Mucosa of descending colon (tissue), 3 donors: Measurements from ENCODE around the gene GHRH. TPM values are rescaled to one million over a fixed set of nuclear protein-coding genes. Genes with fewer than 3 reads are reported as not detected.

Experiments used
- ATAC-seq: fragments of 200-7000 bp; cut with Tn5 transposase; one replicate; pipeline ENCODE4 v1.9.1; 2020; ENCODE audit warnings: mild to moderate bottlenecking, moderate library complexity
- DNase-seq, 3 donors: peaks; one replicate each; pipeline ENCODE4 v3.0.0-alpha.2; 2020
- H3K36me3 ChIP-seq: fragments of 200-600 bp; one replicate; pipeline ENCODE4 v1.8.0; 2021; ENCODE audit warnings: low read depth, mild to moderate bottlenecking
- H3K4me1 ChIP-seq: fragments of 200-600 bp; one replicate; pipeline ENCODE4 v1.8.0; 2021; ENCODE audit warnings: low read depth, mild to moderate bottlenecking
- H3K4me3 ChIP-seq: fragments of 200-600 bp; one replicate; pipeline ENCODE4 v1.8.0; 2021; ENCODE audit warnings: mild to moderate bottlenecking
- H3K9me3 ChIP-seq: fragments of 200-600 bp; one replicate; pipeline ENCODE4 v1.8.0; 2021; ENCODE audit warnings: mild to moderate bottlenecking
- CTCF ChIP-seq: fragments of 200-600 bp; IDR thresholded peaks from one replicate; pipeline ENCODE4 v1.8.0; 2022; ENCODE audit warnings: antibody characterized with exemption, mild to moderate bottlenecking
- intact Hi-C, 2 donors: fragments of 100-400 bp; cut with DNase I in 1 of 2; cut with micrococcal nuclease in 1 of 2; formaldehyde crosslinking; loops; one replicate each; pipeline versions ENCODE4 v1.11.0 to v1.11.1; 2022; cut with DNase I, micrococcal nuclease
- total RNA-seq, 3 donors: library from RNA; stranded (reverse); fragmentation: NEBNext Ultra II Directional in 2 of 3; extraction: Animal tissue kit (Norgen Biotek cat#: 25700) in 2 of 3; gene quantifications; one replicate each; pipeline versions ENCODE4 v1.2.1 to v1.2.4, GENCODE V29; 2021 to 2023
- donor health status: DM: no; HTN: no; CAD: no; lungs with moderate emphysema.
- donor health status: DM: no; HTN: no; CAD: no.
- donor health status: DM: no; HTN: yes; CAD: no.

The GHRH gene
- total RNA-seq, 3 donors from 2014 or later, result not detected

DNA sequence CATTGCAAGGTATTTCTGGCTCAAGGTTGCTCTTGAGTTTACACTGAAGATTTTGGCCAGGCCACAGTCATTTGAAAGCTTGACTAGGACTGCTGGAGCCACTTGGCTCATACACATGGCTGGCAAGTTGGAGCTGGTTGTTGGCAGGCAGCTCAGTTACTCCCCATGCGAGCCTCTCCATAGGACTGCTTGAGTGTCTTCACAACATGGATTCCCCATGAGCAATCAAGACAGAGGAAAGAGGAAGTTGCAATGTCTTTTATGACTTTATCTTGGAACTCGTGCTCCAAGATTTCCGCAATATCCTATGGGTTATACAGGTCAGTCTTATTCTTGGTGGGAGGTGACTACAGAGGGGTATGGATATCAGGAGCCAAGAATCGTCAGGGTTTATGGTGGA is 26.5 kb upstream of the GHRH start:
- intact Hi-C loops, result no loop called here
- ATAC-seq, result peak; percentile 14
- no peak for TF ChIP-seq CTCF
- DNase-seq, result no peak
- Histone ChIP-seq H3K9me3 (no peaks in the 10 kb centered on the region), H3K4me1 (peaks cover 11% of the 10 kb centered on the region), H3K36me3 (no peaks in the 10 kb centered on the region), H3K4me3 (no peak overlapping the region)

DNA sequence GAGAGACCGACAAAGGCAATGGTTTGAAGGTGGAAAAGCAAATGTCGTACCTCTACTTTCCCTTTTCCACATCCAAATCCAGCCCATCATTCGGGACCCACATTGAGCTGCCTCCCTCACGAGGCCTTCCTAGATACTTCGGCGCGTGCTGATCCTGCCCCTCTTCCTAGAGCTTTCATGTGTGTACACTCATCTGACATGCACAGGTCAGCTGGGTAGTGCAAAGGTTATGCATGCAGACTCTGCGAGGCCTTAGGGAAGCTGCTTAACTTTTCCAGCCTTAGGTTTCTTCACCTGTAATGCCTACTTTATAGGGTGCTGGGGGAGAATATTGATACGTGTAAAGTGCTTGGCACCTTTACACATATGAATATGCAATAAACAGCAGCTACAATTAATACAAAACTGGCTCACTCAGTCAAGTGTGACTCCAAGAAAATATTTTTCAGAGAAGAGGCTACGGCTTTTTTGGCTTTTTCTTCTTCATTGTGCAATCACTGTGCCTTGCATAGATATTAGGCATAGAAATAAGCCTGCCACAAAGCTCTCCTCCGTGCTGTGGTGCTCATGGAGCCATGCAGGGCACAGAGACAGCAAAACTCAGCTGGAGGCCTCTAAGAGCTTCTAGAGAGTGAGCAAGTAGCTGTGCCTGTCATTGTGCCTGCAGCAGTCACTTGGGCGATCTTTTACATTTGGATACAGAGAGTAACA is 24.2 kb upstream of the GHRH start:
- Histone ChIP-seq H3K9me3 (no peaks in the 10 kb centered on the region), H3K4me3 (no peak overlapping the region), H3K36me3 (no peaks in the 10 kb centered on the region), H3K4me1 (peaks cover 9% of the 10 kb centered on the region)
- no peak for DNase-seq
- ATAC-seq, result no peak
- no peak for TF ChIP-seq CTCF
- intact Hi-C loops, result no loop called here

GRCh38 chr20:37284691-37285161 is 23.1 kb upstream of the GHRH start:
- no peak overlapping the region for H3K4me3 ChIP-seq

GRCh38 chr20:37283530-37284195 is 22.0 kb upstream of the GHRH start:
- Histone ChIP-seq H3K9me3 (no peaks in the 10 kb centered on the region), H3K4me3 (no peak overlapping the region), H3K4me1 (peaks cover 3% of the 10 kb centered on the region), H3K36me3 (no peaks in the 10 kb centered on the region)
- intact Hi-C loops, result loop anchor here in 1 of 2 donors (5.0 kb wide), 1 partner anchor 104 kb away; no protein-coding TSS in a partner anchor
- TF ChIP-seq CTCF, result no peak
- ATAC-seq (peak; percentile 86), DNase-seq (no peak)

More at GRCh38 chr20:37284691-37285161, 23.1 kb upstream of the GHRH start:
- DNase-seq, result no peak
- no peaks in the 10 kb centered on the region for H3K36me3 ChIP-seq
- ATAC-seq, result no peak
- intact Hi-C loops, result loop anchor here in 1 of 2 donors (5.0 kb wide), 1 partner anchor 103 kb away; no protein-coding TSS in a partner anchor
- H3K4me1 ChIP-seq, result peaks cover 3% of the 10 kb centered on the region
- TF ChIP-seq CTCF, result no peak
- no peaks in the 10 kb centered on the region for H3K9me3 ChIP-seq

- intact Hi-C loops, result loop anchor here in 1 of 2 donors (5.0 kb wide), 1 partner anchor 105 kb away; no protein-coding TSS in a partner anchor
- H3K36me3 ChIP-seq, result no peaks in the 10 kb centered on the region
- DNase-seq, result no peak
- no peaks in the 10 kb centered on the region for H3K4me1 ChIP-seq
- no peaks in the 10 kb centered on the region for H3K9me3 ChIP-seq
- H3K4me3 ChIP-seq, result no peak overlapping the region
- ATAC-seq, result peak; percentile 37
- TF ChIP-seq CTCF, result no peak
These were observed 20.9 kb upstream of the GHRH start for GRCh38 chr20:37282556-37282955.
